HG03342 (cell line): ENCODE measurements around the gene SLC17A5.
A peak's percentile ranks its signal among the peaks of the same experiment; 100 is the strongest.
"Not testable (repeated sequence)": the region's sequence is repeated elsewhere in the genome, so short reads cannot be mapped to it uniquely, and the experiment has no call there.

Experiments
- ATAC-seq: cut with Tn5 transposase; IDR thresholded peaks from one replicate; pipeline ENCODE4 v1.9.1; 2021; ENCODE audit warnings: mild to moderate bottlenecking, moderate library complexity; ENCODE audit not compliant: unreplicated experiment

SLC17A5 gene

DNA sequence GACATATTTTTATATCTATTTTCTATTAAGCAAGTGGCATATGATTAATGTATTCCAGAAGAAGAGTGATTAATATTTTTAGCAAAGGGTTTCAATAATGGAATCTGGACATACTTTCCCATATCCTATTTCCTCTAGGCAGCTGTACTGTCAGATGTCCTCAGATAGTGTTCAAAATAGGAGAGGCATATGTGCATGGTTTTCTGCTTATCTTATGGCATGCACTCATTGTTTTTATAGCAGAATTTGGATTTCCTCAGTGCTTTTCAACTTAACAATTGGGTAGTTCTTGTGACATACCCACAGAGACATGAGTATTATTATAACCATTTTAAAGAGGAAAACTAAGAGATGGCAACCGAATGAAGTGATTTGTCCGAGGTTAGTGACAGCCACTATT, 12.6 kb upstream of the SLC17A5 start:
- no peak for ATAC-seq

DNA sequence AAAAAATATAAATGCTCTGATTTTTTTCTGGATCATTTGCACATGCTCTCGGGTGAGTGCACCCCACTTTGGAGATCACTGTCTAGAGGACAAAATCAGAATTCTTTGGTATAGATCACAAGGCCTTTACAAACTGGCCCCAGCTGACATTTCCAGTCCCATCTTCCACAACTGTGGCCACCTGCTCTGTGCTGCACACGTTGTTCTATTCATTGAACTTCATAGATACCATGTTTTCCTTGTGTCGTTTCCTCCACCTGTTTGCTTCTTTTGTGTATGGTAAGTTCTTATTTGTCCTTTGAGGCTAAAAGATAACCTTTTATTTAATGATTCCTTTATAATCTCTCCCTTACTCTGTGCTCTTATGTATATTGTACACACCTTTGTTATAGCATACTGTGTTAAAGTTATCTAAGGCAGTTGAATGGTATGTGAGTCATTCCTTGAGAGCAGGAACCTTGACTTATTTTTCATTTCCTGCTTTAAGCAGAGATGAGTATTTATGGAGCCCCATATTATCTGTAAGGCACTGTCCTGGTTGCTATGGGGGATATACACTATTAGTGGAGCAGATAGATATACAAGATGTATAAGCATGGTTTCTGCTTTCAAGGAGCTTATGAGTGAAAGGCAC, 12.0 kb upstream of the SLC17A5 start:
- ATAC-seq, result peak; percentile 87

DNA sequence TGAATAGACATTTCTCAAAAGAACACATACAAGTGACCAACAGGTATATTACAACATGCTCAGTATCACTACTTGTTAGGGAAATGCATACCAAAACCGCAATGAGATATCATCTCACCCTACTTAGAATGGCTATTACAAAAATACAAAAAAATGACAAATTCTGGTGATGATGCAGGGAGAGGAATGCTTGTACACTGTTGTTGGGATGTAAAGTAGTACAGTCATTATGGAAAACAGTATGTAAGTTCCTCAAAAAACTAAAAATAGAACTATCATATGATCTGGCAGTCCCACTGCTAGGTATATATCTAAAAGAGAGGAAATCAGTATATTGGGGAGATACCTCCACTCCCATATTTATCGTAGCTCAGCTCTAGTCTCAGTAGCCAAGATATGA, 10.9 kb upstream of the SLC17A5 start:
- ATAC-seq, result no peak

DNA sequence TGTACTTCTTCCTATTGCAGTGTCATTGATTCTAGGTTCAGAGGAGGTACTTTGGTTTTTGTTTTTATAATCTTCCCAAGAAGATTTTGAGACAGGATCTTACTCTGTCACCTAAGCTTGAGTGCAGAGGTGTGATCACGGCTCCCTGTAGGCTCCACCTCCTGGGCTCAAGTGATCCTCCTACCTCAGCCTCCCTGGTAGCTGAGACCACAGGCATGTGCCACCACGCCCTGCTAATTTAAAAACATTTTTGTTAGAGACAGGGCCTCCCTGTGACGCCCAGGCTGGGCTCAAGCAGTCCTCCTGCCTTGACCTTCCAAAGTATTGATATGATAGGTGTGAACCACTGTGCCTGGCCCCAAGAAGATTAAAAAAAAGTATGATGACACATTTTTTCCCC, 3.4 kb upstream of the SLC17A5 start:
- no peak for ATAC-seq

DNA sequence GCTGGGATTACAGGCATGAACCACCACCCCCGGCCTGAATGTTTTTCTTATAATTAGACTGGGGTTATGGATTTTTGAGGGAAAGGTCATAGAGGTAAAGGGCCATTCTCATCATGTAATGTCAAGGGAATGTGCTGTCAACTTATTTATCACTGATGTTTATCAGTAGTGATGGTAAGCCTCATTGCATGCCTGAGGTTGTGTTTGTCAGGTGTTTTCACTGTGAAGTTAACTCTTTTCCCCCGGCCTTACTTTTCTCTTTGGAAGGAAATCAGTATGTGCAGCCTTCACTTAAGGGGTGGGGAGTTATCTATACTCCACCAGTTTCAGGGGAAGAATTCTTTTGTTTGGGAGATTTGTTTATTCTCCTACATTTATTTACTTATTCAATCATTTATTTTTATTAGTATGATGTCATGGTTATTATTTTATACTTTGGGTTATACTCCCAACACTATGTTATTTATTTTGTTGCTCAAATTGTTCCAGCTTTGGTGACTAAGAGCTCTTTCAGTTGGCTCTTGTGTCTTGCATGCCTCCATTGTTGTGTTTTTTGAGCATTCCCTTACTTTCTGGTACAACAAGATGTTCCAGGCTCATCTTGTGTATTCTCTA, 2.8 kb upstream of the SLC17A5 start:
- ATAC-seq, result no peak

DNA sequence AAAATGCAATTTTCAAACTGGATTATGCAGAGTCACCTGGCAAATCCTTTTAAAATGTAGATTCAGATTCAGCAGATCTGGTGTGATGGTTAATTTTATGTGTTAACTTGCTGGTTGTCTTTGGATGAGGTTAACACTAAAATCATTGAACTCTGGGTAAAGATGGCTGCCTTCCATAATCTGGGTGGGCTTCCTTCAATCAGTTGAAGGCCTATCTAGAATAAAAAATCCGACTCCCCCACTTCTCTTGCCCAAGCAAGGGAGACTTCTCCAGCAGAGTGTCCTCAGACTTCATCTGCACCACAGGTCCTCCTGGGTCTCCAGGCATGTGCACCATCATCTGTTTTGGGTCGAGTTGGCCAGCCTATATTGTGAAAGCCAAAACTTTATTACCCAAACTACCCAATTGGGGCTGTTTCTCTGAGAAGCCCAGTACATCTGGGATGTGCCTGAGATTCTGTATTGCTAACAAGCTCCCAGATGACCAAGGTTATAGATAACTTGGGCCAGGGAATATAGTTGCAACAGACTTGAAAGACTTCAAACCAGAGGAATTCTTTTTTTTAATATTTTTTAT, 1.6 kb upstream of the SLC17A5 start:
- ATAC-seq, result no peak

DNA sequence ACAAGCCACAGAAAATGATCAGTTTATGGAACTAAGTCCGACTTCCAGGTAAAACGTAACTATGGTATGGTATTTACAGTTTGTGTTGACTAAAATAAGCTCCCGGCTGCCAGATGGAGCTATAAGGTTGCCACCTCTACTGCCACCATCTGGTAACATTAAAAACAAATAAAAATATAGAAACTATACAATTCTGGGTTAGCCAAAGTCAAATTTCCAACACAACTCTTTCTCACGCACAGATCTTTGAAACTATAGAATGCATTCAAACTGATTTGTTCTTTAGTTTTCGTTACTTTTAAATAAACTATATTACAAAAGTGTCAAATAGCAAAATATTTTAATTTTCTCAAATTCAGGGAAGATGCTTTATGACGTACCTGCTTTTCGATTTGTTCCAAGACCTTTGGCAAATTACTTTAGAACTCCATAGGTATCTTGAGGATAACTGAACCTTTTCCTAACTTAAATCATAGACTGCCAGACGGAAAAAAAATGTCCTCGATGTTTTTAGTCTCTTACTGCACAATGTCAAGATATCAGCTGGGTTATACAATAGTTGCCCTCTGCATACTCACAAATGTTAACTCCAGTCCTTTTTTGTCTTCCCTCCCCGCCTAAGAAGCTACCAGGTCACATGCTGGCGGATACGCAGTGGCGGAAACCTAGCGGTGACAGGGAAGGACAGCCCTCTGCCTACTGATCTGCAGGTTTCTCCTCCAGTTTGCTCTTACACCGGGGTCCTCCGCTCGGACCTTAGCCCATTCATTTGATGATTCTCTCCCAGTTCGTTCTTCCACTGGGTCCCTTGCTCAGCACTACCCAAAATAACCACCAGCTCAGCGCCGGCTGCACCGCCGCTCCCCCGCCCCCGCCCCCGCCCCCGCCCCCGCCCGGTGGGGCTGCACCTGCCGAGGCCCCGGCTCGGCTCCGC, 888 bp downstream of the SLC17A5 start:
- ATAC-seq, result peak; percentile 40

DNA sequence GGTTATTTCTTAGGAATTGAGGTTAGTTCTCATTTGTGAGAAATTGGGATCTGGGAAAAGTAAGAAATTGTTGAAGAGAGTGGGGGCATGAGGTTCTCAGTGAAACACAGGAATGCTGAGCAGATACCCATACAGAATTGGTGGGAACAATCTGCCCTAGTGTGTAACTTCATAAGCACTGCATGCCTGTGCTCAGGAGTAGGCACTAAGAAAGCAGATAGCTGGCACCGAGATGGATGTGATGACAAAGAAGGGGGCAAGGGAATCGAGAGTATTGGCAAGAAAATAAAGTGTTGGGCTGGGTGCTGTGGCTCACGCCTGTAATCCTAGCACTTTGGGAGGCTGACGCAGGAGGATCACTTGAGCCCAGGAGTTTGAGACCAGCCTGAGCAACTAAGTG, 4.0 kb downstream of the SLC17A5 start:
- ATAC-seq, result no peak

DNA sequence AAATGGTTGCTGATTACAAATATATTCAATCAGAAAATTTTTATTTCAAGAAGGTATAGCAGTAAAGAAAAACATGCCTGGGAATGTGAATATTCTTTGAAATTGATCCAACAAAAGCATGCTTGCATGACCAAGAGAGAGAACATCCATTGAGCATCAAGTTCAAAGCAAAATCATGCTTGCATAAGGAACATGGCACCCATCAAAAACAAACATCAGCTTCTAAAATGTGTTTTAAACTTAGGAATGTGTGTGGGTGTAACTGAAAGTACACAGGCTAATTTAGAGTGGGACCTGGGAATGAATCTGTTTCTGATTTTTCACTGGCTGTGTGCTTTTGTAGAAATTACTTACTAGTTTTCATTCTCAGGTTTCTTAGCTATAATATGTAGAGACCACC, 5.6 kb downstream of the SLC17A5 start:
- no peak for ATAC-seq

DNA sequence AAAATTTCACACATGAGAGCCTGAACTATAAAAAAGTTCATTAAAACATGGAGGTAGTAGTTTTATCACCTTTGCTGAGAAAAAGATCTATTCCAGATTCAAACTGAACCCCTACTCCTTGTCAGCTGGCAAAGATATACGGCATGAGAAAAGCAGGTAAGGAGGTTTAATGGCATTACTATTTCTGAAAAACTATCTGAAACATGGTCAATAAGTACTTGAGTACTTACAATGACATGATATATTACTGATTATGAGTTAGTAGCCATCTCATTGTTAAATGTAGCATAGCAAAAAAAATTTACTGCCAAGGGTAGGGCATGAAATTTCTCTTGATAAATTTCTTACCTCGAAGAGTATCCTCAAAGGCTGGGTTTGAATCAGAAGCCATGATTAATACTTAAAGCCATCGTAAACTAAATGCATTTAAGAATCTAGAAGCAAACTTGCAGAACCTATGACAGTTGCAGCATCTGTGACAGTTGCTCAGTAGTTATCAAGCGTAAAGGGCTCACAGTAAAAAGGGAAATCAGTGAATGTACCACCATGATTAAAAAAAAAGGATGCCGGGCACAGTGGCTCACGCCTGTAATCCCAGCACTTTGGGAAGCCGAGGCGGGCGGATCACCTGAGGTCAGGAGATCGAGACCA, 8.7 kb downstream of the SLC17A5 start:
- ATAC-seq, result no peak

DNA sequence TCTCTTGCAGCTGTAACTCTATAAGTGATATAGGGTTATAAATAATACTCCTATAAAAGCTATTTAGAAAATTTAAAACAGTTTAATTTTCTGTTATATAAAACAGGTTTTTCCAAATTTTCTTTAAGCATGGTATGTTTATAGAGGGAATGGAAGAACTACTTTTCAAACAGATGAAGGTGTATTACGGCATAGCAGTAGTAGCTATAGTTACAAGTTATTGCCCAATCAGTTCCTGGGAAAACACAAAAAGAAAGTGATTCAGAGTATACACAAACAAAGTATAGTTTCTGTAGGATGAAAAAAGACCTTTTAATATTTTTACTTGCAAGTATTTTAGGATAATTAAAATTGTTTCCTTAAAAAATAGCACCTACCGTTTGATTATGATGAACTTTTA, 9.8 kb downstream of the SLC17A5 start:
- ATAC-seq, result no peak

DNA sequence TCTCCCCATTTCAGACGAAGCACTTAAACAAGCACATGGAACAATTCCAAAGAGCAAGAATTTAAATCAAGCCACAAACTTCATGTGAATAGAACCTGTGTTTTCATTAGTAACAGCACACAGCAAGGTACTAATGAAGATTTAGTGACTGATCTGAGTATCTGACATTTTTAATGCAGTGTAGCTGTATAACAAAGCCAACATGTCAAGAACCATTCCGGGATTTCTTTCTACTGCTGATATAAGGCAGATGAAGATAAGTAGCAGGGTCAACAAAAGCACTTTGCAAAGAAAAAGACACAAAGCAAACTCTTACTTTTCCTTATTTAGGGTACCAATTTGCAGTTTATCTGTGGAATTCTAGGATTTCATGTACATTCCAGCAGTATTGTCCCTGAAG, 11.3 kb downstream of the SLC17A5 start:
- no peak for ATAC-seq

DNA sequence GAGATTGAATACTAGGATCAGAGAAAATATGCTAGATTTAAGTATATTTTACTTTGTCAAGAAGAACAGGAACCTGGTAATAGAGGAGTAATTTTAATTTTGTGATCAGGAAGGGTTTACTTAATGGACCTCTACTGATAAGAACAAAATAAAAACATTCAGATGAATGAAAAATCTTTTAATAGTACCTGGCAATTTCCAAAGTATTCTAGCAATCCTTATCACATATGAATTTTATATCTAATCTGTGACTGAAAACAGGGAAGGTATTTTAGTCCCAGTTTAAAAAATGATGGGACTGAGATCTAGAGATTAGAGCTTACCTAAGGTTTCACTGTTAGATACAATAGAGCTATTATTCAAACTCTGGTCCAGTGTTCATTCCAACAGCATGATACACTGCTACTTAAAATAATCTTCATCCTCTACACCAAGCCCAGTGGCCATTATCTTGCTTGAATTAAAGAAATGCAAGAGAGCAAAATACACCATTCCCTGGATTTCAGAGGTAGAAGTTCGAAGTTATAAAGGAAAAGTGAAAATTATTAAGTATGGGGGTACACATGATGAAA, 13.5 kb downstream of the SLC17A5 start:
- no peak for ATAC-seq

DNA sequence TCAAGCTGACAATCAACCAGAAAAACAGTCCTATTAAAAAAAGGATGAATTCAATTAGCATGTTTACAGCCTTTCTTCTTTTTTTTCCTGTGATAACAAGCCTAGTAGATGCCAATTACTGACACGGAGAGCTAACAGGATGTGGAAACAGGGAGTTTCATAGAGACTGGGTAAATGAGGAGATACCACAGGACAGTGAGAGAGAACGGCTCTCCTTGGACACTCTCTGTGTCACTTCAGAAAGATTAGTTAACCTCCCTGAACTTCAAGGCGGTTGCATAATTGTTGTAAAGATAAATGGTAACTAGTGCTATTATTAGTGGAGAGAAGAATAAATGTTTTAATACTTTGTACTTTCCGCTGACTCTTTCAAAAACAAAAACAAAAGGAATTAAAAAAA, 14.8 kb downstream of the SLC17A5 start:
- no peak for ATAC-seq

DNA sequence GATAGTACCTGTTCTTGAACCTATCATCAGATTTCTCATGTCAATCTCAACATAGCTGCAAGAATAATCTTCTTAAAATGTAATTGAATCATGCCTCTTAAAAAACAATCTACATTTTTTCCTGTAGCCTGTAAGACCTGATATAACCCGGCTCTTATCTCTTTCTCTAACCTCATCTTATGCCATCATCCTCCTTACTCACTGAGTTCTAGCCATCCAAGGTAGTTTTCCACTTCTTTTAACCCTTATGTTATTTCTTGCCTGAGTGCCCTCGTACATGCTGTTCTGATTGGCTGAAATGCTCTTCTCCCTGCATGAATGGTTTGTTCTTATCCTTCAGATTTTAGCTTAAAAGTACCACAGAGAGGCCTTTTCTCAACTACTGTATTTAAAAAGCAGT, 16.4 kb downstream of the SLC17A5 start:
- no peak for ATAC-seq

DNA sequence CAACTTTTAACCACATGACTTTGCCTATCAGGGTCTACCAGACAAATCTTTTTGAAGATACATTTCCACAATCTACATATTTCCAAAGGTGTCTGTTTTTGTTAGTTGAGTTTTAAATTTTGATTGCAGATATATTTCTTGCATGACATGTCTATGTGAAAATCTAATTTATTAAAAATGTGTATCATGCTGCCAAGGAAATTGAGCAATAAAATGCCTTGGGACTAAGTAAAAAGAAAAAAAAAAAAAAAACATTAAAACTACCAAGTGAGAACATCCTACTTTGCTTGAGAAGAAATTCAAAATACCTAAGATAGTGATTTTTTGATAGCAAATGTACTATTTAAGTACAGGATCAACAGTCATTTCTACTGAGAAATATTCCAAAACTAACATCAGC, 17.7 kb downstream of the SLC17A5 start:
- ATAC-seq, result no peak

DNA sequence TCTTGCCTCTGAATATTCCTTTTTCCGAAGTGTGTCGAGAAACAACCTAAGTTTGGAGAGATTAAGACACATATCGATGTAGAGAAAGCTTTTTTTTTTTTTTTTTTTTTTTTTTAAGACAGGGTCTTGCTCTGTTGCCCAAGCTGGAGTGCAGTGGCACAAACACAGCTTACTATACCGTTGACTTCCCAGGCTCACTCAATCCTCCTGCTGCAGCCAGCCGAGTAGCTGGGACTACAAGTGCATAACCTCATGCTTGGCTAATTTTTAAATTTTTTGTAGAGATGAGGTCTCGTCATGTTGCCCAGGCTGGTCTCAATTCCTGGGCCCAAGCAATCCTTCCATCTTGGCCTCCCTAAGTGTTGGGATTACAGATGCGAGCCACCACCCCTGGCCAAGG, 21.4 kb downstream of the SLC17A5 start:
- ATAC-seq, result no peak

DNA sequence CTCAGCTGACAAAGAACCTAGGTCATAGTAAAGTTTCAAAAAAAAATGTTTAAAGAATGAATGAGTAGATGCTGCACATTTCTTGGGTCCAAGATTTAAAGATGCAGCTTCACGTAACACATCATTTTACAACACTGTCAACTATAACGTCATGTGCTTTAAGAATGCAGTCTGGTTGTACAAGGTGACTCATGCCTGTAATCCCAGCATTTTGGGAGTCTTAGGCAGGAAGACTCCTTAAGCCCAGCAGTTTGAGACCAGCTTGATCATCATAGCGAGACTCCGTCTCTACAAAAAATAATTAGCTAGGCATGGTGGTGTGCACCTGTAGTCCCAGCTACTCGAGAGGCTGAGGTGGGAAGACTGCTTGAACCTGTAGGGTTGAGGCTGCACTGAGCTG, 21.9 kb downstream of the SLC17A5 start:
- ATAC-seq, result no peak

DNA sequence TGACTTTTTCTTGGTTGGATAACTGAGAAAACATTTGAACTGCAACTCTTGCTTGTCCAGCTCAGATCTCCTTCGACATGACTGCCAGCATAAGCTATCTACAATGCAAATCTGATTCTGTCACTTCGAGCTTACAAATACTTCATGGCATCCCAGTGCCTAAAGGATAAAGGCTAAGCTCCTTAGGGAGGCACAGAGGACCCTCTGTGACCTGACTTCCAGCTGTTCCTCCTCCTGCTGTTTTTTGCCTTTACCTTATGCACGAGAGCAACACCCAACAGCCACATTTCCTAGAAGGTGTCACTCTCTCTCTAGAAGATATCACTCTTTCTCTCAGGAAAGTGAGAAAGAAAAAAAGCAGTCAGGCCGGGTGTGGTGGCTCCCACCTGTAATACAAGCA, 23.4 kb downstream of the SLC17A5 start:
- ATAC-seq, result no peak

DNA sequence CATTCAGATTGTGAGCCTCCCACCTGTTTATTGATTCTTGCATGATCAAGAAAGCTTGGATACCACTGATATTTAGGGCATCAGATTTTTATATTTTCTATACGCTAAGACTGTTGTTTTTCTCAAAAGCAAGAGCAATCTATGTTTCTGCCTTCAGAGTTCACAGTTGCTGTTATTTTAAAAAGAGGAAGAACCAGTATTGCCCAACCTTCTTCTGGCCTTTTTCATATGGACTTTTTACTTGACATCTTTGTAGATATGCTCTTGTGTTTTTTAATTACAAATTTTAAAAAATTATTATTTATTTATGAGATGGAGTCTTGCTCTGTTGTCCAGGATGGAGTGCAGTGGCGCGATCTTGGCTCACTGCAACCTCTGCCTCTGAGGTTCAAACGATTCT, 28.9 kb downstream of the SLC17A5 start:
- ATAC-seq, result no peak

DNA sequence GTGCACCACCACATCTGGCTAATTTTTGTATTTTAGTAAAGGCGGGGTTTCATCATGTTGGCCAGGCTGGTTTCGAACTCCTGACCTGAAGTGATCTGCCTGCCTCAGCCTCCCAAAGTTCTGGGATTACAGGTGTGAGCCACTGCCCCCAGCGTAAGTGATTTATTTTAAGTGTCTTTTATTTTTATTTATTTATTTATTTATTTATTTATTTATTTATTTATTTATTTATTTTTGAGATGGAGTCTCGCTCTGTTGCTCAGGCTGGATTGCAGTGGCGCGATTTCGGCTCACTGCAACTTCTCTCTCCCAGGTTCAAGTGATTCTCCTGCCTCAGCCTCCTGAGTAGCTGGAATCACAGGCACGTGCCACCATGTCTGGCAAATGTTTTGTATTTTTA, 30.3 kb downstream of the SLC17A5 start:
- not testable (repeated sequence) for ATAC-seq
